NCI-H510A treated with DMSO at 0.1 percent for 48 hours (cell line): ENCODE data around the gene CCNI.
"Not testable (repeated sequence)": the region's sequence is repeated elsewhere in the genome, so short reads cannot be mapped to it uniquely, and the experiment has no call there.

Experiments
- DNase-seq: peaks from one replicate; lab custom pipeline; 2025; lab: John Stamatoyannopoulos, UW

The CCNI gene, protein sequence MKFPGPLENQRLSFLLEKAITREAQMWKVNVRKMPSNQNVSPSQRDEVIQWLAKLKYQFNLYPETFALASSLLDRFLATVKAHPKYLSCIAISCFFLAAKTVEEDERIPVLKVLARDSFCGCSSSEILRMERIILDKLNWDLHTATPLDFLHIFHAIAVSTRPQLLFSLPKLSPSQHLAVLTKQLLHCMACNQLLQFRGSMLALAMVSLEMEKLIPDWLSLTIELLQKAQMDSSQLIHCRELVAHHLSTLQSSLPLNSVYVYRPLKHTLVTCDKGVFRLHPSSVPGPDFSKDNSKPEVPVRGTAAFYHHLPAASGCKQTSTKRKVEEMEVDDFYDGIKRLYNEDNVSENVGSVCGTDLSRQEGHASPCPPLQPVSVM

DNA sequence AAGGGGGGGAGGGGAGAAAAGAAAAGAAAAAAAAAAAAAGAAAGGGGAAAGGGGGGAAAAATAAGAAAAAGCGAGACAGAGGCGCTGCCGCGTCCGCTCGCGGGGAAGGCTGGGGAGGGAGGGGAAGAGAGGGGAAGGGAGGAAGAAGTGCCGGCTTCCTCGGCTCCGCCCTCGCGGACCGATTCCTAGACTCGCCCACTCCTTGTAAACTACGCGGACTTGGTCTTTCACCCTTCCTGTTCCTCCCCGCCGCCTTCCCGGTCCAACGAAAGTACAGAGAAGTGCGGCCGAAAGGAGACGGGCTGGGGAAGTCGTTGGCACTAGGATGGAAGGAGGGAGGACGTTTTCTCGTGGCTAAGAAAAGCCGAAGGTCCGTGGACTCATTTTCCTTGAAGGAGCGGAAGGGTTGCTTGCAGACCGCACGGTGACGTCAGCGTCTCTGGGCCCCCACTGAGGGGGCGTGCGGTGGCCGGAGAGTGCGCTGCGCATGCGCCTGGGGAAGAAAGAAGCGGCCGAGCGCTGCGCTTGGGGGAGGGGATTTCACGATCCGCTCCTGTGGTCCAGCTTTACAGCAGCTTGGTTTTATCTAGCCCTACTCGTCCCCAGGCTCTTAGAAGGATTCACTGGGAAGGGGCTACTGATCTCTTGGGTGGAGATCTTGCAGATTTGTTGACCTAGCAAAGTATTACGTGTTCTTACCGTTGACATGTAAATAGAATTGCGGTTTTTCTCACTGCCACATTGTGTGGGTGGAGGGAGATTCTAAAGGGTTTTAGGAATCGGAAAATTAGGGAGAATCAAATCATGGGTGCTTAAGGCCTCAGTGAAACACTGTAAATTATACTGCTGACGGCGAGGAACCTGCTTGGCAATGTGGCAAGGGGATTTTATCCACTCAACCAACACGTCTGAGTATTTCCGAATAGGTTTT is at the start of gene CCNI:
CCNI (minus strand) TSS at position 121 of the 931 bp plus-strand sequence. CDS start 9,627 bp downstream, outside the sequence.
- peak; percentile 96 for DNase-seq

DNA sequence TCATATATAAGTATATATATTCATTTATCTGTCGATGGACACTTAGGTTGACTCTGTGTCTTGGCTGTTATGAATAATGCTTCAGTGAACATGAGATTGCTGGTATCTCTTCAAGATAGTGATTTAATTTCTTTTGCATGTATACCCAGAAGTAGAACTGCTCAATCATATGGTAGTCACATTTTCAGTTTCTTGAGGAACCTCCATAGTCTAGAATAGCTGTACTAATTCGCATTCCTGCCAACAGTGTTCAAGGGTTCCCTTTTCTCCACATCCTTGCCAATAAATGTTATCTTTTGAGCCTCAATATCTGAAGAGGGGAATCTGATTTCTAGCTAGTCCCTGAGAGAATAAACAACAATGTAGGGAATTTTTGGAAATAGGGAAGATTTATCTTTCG is 48.8 kb upstream of the CCNI start:
- DNase-seq, result no peak

DNA sequence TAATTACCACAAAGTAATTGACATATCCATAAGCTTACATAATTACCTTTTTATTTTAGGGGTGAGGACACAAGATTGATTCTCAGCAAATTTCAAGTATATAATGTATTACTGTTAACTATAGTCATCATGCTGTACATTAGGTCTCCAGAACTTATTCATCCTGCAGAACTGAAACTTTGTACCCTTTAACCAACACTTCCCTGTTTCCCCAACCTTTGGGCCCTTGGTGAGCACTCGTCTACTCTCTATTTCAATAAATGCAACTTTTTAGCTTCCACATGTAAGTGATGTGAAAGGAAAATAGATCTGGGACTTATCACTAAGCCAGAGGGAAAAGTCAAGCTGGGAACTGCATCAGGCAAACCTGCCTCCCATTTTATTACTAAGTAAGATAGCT is 47.6 kb upstream of the CCNI start:
- no peak for DNase-seq

DNA sequence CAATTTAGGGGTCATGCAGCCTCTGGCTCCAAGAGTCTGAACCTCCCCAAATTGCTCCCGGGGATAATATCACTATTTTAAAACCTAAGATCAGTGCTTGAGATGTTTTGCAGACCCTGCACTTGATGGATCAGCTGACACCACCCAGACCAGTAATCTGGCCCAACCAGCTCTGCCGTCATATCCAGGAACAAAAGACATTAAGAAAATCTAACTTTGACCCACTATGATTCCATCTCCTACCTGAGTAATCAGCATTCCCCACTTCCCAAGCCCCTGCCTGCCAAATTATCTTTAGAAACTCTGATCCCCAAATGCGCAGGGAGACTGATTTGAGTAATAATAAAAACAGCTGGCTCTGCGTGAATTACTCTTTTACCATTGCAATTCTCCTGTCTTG is 46.9 kb upstream of the CCNI start:
- no peak for DNase-seq

DNA sequence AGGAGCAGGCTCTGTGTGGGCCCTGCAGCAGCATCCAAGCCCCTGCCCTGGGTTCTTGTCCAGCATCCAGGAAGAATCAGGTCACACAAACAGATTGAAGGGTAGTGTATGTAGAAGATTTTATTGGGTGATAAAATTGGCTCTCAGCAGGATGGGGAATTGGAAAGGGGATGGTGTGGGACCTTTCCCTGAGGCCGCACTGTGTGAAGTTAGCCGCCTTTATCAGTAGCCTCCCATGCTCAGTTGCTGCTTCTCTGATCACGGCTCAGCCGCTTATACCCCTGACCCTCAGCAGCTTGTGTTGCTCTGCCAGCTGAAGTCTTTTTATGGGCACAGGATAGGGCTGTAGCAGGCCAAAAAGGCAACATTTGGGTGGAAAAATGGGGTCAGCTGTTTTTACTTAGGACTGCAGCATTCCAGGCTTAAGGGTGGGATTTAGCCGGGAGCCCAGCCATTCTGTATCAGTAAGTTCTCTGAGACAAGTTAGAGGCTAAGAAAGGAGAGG is 46.0 kb upstream of the CCNI start:
- DNase-seq, result no peak

DNA sequence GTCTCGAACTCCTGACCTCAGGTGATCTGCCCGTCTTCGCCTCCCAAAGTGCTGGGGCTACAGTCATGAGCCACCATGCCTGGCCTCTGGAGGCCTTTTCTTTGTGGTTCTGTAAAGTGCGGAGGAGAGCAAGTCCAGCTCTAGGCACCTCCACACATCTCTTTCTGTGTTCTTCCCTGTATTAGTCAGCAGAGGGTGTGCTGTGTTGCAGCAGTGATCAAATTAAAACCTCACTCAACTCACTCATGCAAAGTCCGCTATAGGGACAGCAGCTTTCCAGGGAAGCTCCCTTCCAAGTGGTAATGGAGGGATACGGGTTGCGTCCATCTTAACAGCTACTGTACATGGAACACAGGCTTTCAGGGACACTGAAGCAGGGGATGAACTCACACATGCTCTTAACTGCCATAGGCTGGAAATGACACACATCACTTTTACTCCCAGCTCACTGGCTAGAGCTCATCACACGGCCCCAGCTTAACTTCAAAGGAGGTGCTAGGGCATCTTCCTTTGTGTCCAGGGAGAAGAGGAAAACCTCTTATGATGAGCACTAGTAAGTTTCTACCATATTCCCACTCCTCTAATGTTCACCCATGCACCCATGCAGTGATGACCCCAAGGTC is 45.2 kb upstream of the CCNI start:
- DNase-seq, result no peak

DNA sequence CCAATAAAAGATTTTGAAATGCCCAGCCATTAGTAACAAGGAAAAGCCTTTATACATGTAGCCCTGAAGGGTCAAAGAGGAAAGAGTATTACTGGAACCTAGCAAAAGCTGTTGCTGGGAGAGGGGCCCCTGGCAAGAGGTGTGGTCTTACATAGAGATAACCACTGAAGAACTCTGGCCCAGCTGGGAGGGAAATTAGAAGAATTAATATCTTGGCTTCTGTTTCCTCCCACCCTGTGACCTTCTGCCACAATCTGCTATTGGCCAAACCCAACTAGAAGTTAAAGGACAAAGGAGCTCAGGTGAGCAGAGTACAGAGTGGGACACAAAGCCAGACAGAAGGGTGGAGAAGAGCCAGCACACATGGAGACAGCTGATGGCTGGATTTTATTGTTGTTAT is 41.9 kb upstream of the CCNI start:
- DNase-seq, result no peak

DNA sequence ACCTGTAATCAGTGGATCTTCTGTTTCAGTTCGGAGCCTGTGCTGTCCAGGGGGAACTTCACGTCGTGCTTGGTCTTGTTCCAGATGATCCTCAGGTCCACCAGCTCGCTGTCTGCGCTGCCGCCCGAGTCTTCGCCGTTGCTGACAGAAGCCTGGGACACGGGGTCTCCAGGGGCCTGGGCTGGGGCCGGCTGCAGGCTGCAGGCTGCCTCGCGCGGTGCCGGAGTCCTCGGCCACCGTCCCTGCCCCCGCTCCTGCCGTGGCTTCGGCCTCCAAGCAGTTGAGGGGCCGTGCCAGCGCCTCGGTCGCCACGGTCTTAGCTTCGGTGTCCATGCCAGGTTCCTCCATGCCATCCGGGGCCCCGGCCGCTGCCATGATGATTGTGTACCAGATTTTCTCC is 37.3 kb upstream of the CCNI start:
- DNase-seq, result no peak

DNA sequence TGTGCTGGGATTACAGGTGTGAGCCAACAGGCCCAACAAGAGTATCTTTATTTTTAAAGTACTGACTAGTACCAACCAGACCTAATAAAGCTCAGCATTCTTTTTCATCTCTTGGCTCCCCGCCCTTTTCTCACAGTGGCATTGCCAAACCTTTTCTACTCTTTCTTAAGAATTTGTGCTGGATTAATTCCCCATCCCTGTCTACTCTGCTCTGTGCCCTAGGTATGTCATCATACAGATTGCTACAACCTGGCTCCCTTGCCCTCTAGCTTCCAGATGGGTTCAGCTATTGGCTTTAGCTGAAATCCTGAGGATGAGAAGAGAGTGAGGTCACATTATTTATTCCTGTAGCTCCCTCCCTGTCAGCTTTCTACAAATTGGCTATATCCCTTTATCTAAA is 34.9 kb upstream of the CCNI start:
- no peak for DNase-seq

DNA sequence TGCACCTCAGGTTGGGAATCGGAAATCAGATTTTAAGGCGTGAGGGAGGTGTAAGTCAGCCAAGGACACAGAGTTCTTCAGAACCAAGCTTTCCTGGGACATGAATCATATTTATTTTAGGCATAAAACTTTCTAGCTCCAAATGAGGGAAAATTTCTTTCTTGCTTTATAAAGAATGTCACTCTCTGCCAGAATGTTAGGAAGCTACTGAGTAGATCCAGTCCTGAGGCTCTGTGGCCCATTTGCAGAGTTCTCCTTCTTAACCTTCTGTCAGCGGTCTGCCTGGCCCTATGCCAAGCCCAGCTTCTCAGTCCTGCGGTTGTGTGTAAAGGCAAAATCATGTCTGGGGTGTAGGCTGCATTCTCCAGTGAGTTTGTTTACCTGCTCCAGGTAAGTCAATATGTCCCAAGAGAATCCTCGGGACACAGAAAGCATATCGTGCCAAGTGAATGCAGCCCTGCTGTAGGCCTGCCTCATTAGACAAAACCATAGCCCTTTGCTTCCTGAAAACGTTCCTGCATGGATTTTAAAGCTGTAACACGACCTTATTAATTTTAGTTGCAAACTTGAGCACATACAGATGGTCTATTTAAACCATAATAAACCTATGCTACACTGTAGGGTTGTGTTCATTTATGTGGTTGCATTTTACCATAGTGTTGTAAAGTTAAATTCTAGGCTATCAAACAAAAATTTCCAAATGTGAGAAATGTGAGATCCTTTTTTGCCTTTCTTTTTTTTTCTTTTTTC is 29.2 kb upstream of the CCNI start:
- peak; percentile 57 for DNase-seq

DNA sequence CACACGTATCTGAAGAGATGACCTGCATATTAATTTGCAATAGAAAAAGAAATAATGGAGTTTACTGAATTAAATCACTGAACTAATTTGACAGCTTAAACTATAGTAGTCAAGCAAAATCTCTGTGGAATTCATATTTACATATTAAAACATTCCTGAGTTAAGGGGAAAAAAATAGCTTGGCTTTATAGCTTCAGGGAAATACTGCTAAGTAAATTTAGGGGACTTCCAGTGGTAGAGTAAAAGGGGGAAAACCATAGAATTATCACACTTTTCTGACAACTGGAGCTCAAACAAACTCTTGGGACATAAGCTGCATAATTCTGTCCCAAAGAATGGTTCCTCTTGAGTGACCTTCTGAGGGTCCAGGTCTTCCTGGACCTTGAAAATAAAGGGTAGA is 28.6 kb upstream of the CCNI start:
- no peak for DNase-seq

DNA sequence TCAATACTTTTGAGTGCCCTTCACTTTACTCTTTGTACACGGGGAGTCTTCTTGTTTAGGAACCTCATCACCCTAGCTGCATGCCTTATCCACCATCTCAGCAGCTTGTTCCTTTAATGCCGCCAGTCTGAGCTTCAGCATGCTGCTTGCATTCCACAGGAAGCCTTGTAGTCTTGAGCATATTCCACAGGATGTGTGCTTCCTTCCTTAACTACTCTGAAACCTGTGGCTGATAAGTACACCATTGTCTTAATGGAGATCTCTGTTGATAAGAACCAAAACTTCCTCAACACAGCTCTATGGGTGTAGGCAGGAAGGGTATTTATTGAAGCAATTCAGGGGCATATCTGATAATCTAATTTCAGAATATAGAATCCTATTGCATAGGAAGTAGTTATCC is 24.4 kb upstream of the CCNI start:
- DNase-seq, result no peak

DNA sequence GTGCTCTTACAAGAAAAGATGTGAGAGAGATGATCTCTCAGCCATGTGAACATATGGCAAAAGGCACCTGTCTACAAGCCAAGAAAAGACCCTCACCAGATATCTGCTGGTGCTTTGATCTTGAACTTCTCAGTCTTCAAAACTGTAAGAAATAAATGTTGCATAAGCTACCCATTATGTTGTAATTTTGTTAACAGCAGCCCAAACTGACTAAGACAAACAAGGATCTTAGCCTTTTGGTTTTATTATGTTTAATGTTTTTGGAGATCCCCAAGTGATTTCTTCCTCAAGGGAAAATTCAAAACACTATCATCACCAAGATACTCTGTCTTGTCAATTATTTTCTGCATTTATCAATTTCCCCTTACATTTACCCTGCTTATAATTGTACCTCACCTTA is 21.8 kb upstream of the CCNI start:
- DNase-seq, result no peak

DNA sequence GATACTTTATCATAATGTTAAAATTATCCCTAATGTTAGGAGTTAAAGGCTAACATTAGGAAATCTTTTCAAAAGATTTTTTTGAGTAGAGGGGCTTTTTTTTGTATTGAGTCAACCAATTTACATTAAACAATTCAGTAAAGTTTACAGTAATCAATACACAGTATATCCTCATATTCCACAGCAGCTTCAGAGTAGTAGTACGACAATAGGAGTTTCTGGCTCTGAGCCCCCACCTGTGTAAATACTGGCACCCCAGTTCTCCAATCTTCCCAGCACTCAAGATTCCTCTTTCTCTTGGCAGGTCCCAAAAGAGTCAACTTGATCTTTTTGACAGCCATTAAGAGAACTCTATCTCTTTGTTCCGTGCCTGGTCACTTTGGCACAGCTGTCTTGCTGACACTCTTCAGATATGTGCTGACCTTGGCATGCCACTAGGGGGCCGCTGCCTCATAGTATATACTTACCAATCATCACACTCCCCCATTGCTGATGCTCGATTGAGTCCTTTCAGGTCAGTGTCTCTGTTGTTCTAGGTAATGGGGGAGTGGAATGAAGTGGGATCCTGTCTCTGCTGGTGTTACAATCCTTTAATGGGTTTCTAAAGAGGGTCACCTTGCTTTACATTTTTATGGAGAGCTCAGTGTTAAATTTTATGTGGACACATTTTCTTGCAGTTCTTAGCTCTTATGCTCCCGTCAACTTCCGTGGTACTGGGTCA is 19.5 kb upstream of the CCNI start:
- DNase-seq, result peak; percentile 87

DNA sequence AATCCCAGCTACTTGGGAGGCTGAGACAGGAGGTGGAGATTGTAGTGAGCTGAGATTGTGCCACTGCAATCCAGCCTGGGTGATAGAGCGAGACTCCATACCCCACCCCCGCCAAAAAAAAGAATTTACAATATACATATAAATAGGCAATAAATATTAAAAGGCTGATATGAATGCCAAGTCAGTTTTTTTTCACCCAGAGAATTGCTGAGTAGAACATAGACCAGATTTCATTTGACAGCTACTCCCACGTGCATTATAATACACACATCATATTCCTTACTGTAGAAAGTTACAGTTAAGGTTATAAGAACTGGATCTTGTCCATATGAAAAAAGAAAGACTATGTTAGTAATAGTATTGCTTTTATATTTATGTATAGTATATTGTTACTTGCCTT is 18.7 kb upstream of the CCNI start:
- DNase-seq, result no peak

DNA sequence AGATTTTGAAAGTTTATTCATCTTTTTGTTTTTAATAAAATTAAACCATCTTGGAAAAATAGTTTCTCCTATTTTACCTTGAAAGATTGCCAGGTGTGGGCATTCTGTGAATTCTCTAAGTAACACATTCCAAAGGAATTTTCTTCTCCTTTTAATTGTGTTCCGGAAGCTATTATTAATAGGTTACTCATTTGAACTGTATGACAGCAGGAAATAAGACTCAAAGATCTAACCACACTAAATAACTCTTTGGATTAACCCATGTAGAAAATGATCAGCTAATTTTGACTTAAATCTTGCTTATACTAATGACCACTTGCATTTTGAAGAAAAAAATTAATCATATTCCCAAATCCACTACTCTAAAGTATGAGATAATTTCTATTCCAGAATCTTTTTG is 17.6 kb upstream of the CCNI start:
- no peak for DNase-seq

DNA sequence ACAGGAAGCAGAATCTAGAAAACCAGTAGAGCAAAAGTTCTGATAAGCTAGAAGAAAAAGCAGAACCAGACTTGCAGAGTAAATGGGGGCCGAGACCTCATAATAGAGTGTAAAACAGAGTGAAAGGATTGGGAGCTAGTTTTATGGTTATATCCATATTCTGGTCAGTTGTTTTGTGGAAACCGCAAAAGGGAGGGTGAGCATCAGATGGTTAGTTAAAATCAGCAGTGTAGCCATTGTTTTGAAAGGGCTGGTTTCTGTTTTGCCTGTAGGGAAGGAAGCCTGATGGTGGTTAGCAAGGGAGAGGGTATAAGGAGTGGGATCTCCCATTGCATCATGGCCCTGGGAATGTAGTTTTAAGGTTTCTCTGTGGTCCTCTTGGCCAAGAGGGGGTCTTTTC is 17.2 kb upstream of the CCNI start:
- no peak for DNase-seq

DNA sequence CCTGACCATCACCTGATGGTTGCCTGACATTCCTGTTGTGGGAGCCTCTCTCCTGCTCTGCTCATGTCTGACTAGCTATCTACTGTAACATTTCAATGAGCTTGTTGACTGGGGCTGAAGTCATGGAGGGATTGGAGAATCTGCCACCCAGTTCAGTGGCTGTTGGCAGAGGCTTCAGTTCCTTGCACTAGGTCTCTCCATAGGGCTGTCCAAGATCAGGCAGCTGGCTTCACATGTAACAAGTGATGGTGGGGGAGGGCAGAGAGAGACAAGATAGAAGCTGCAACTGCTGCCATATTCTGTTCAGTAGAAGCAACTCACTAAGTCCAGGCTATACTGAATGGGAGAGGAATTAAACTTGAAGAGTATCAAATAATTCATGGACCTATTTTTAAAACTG is 14.1 kb upstream of the CCNI start:
- no peak for DNase-seq

DNA sequence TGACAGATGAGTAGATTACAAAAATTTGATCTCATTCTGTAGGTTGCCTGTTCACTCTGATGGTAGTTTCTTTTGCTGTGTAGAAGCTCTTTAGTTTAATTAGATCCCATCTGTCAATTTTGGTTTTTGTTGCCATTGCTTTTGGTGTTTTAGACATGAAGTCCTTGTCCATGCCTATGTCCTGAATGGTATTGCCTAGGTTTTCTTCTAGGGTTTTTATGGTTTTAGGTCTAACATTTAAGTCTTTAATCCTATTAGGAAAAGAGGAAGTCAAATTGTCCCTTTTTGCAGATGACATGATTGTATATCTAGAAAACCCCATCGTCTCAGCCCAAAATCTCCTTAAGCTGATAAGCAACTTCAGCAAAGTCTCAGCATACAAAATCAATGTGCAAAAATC is 11.2 kb upstream of the CCNI start:
- not testable (repeated sequence) for DNase-seq

DNA sequence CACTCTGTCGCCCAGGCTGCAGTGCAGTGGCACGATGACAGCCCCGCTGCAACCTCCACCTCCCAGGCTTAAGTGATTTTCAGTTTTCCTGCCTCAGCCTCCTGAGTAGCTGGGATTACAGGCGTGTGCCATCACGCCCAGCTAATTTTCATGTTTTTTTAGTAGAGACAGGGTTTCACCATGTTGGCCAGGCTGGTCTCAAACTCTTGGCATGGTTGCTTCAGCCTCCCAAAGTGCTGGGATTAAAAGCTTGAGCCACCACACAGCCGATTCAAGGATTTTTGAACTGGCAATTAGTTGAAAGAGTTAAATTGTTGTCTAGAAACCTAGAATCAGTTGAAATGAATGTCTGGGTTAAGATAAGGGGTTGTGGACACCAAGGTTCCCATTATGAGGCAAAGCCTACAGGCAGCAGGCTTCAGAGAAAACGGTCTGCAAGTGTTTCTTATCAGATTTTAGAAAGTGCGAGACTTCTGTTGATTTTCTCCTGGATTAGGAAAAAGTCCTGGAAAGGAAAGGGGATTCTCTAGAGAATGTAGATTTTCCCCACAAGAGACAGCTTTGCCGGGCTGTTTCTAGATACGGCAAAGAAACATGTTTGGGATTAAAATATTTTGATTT is 8.3 kb upstream of the CCNI start:
- DNase-seq, result no peak
